ENCODE results near the gene MILR1.
"Not testable (repeated sequence)": the region's sequence is repeated elsewhere in the genome, so short reads cannot be mapped to it uniquely, and the experiment has no call there.

MILR1 gene

GRCh38 chr17:64477849-64478248 lies 28.9 kb downstream of the MILR1 start:
- no peak for DNase-seq

- DNase-seq = no peak
These were observed 32.0 kb downstream of the MILR1 start for GRCh38 chr17:64480951-64481350.

GRCh38 chr17:64484380-64484779 lies 35.5 kb downstream of the MILR1 start:
- no peak for DNase-seq

- DNase-seq = no peak
These were observed 39.4 kb downstream of the MILR1 start for GRCh38 chr17:64488301-64488700.

- DNase-seq = no peak
These were observed 42.3 kb downstream of the MILR1 start for GRCh38 chr17:64491034-64491860.

- DNase-seq = no peak
These were observed 43.1 kb downstream of the MILR1 start for GRCh38 chr17:64491994-64492393.

GRCh38 chr17:64492481-64493109 lies 43.7 kb downstream of the MILR1 start:
- DNase-seq = no peak

GRCh38 chr17:64494121-64494520 lies 45.2 kb downstream of the MILR1 start:
- DNase-seq = no peak

GRCh38 chr17:64495300-64495699 lies 46.4 kb downstream of the MILR1 start:
- DNase-seq = not testable (repeated sequence)

GRCh38 chr17:64496348-64496785 lies 47.5 kb downstream of the MILR1 start:
- no peak for DNase-seq

GRCh38 chr17:64496786-64497564 lies 48.1 kb downstream of the MILR1 start, which contains the start of gene POLG2:
TSS of gene POLG2 (minus strand) at chr17:64497054. CDS start at chr17:64496968, 86 bp downstream.
- DNase-seq = peak; percentile 84 to 92

- no peak for DNase-seq
These were observed 48.7 kb downstream of the MILR1 start for GRCh38 chr17:64497565-64498035.

- no peak for DNase-seq
These were observed 49.6 kb downstream of the MILR1 start for GRCh38 chr17:64498308-64499203.

GRCh38 chr17:64499805-64500486 lies 51.0 kb downstream of the MILR1 start:
- DNase-seq = no peak

GRCh38 chr17:64500487-64500859 lies 51.6 kb downstream of the MILR1 start:
- no peak for DNase-seq

- DNase-seq = no peak
These were observed 52.2 kb downstream of the MILR1 start for GRCh38 chr17:64500862-64501765.

- no peak for DNase-seq
These were observed 53.1 kb downstream of the MILR1 start for GRCh38 chr17:64502021-64502420.

- DNase-seq = no peak
These were observed 53.9 kb downstream of the MILR1 start for GRCh38 chr17:64502809-64503208.

- DNase-seq = no peak
These were observed 54.4 kb downstream of the MILR1 start for GRCh38 chr17:64503341-64503740.

Measured in NCI-H187 (cell line).